OCI-LY1 (cell line): Measurements from ENCODE around the gene PRAMEF10.
"Not testable (repeated sequence)": the region's sequence is repeated elsewhere in the genome, so short reads cannot be mapped to it uniquely, and the experiment has no call there.

Experiments used
- H2AFZ ChIP-seq: fragments of 200-600 bp; sonication (generic), shearing (Covaris generic); 2 replicates; pipeline ENCODE4 v1.6.0; 2014; ENCODE audit warnings: antibody characterized with exemption, mild to moderate bottlenecking, low read length
- H3F3A ChIP-seq: fragments of 200-600 bp; sonication (generic), shearing (Covaris generic); 2 replicates; pipeline ENCODE4 v1.6.0; 2014; ENCODE audit warnings: mild to moderate bottlenecking, antibody characterized with exemption, low read length, moderate library complexity; ENCODE audit not compliant: insufficient read depth
- H3K27ac ChIP-seq: fragments of 200-600 bp; sonication (generic); 2 replicates; pipeline ENCODE4 v1.5.1; 2014; ENCODE audit warnings: low read length, mixed run types, mild to moderate bottlenecking, low read depth; ENCODE audit not compliant: poor library complexity, severe bottlenecking
- H3K27me3 ChIP-seq: fragments of 200-600 bp; sonication (generic); 2 replicates; pipeline ENCODE4 v1.6.0; 2014; ENCODE audit warnings: antibody characterized with exemption, mild to moderate bottlenecking, low read length, moderate library complexity; ENCODE audit not compliant: insufficient read depth
- H3K36me3 ChIP-seq: fragments of 200-600 bp; sonication (generic); 2 replicates; pipeline ENCODE4 v1.6.1; 2014; ENCODE audit warnings: mild to moderate bottlenecking, antibody characterized with exemption, low read length, moderate library complexity, mixed read lengths; ENCODE audit not compliant: insufficient read depth
- H3K4me1 ChIP-seq: fragments of 200-600 bp; sonication (generic); 2 replicates; pipeline ENCODE4 v1.5.1; 2014; ENCODE audit warnings: mild to moderate bottlenecking, low read length, moderate library complexity; ENCODE audit not compliant: insufficient read depth, severe bottlenecking
- H3K4me2 ChIP-seq: fragments of 200-600 bp; sonication (generic), shearing (Covaris generic); 2 replicates; pipeline ENCODE4 v1.6.1; 2014; ENCODE audit warnings: low read length
- H3K4me3 ChIP-seq: fragments of 200-600 bp; sonication (generic); 2 replicates; pipeline ENCODE4 v1.5.1; 2014; ENCODE audit warnings: low read length, low read depth, mild to moderate bottlenecking, mixed read lengths; ENCODE audit not compliant: poor library complexity, severe bottlenecking
- H3K79me2 ChIP-seq: fragments of 200-600 bp; shearing (Covaris generic); 2 replicates; pipeline ENCODE4 v1.6.1; 2016; ENCODE audit warnings: mixed run types, low read length, mixed read lengths; ENCODE audit not compliant: insufficient read depth
- H3K9ac ChIP-seq: fragments of 200-600 bp; sonication (generic), shearing (Covaris generic); 2 replicates; pipeline ENCODE4 v1.6.1; 2014; ENCODE audit warnings: mild to moderate bottlenecking, low read length, mixed read lengths
- H3K9me2 ChIP-seq: fragments of 200-600 bp; sonication (generic), shearing (Covaris generic); 2 replicates; pipeline ENCODE4 v1.6.1; 2014; ENCODE audit warnings: low read depth, mild to moderate bottlenecking, low read length, mixed read lengths
- H3K9me3 ChIP-seq: fragments of 200-600 bp; shearing (Covaris generic); 2 replicates; pipeline ENCODE4 v1.6.1; 2014; ENCODE audit warnings: low read length, mixed read lengths
- H4K20me1 ChIP-seq: fragments of 200-600 bp; sonication (generic), shearing (Covaris generic); 2 replicates; pipeline ENCODE4 v1.6.0; 2016; ENCODE audit warnings: mild to moderate bottlenecking, low read length; ENCODE audit not compliant: insufficient read depth
- CTCF ChIP-seq: fragments of 200-600 bp; sonication (generic), shearing (Covaris generic); IDR thresholded peaks from 2 replicates; pipeline ENCODE4 v1.5.1; 2017; ENCODE audit warnings: mild to moderate bottlenecking, antibody characterized with exemption, low read length, moderate library complexity, mixed read lengths
- EZH2 ChIP-seq: fragments of 200-600 bp; sonication (generic), shearing (Covaris generic); IDR thresholded peaks from 2 replicates; pipeline ENCODE4 v1.8.0; 2017; ENCODE audit warnings: borderline replicate concordance, mixed run types, mild to moderate bottlenecking, antibody characterized with exemption, low read length, moderate library complexity, mixed read lengths

Gene PRAMEF10

DNA sequence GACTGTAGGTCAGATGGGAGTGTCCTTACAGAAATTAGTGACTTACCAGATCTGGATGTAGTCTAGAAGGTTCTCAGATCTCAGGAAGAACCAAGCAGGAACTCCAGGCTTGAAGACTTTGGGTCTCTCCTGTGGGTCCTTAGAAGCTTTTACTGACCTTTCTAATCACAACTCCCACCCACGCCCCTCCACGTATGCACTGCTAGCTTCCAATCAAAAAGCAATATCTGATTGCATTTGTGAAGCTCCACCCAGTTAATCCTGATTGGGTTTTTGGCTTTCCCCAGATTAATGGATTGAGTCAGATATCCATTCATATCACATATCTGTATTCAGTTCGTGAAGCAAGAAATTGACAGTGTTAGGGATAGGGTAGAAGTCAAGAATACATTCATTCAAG, 12.0 kb downstream of the PRAMEF10 start, which contains the start of gene PRAMEF4:
PRAMEF4 (minus strand) TSS at position 101 of the 400 bp plus-strand sequence. CDS start 2,807 bp downstream, outside the sequence.
- not testable (repeated sequence) for H3K27ac ChIP-seq, H3K36me3 ChIP-seq

GRCh38 chr1:12878453-12878852, 19.6 kb downstream of the PRAMEF10 start:
- H3K9me2 ChIP-seq, H4K20me1 ChIP-seq, H2AFZ ChIP-seq, H3K27me3 ChIP-seq, H3F3A ChIP-seq, H3K27ac ChIP-seq, H3K4me1 ChIP-seq, H3K9ac ChIP-seq, H3K4me3 ChIP-seq, H3K9me3 ChIP-seq, H3K79me2 ChIP-seq, H3K4me2 ChIP-seq, H3K36me3 ChIP-seq: not testable (repeated sequence)

More for the DNA sequence above, 12.0 kb downstream of the PRAMEF10 start, which contains the start of gene PRAMEF4:
- not testable (repeated sequence) for H3K4me3 ChIP-seq, H3K9me3 ChIP-seq, H3K79me2 ChIP-seq, H3K9ac ChIP-seq, H3K27me3 ChIP-seq, H2AFZ ChIP-seq, H3F3A ChIP-seq, H3K4me1 ChIP-seq, H4K20me1 ChIP-seq, H3K9me2 ChIP-seq, H3K4me2 ChIP-seq

DNA sequence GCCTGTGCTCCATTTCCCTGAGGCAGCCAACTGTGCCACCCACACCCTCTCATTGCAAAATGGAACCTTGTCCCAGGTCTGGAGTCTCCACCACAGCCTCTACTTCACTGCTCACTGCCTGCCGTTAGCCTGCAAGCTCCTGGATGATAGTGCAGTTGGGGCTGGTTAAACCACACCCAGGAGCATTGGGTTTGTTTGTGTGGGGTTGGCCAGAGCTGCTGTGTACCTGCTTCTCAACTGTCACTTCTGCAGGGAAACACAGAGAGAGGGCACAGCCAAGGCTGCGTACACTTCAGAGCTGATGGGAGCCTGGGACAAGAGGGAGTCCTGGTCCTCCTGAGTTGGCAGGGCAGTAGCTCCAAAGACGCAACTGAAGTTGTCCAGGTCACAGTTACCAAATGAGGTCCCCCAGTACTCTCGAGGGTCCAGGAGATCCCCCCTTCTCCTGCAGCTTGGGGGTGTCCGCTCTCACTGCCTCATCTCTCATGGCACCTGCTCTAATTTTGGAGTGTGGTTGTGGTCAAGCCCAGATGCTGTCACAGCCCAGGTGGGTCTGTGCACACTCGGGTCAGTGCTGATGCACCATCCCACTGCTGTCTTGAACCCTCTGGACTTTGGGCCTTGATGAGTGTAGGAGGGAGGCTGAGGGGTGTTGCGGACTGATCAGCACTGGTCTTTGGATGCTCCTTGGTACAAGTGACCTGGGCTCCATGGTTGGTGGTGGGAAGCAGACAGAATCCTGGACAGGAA, 34.8 kb downstream of the PRAMEF10 start:
- not testable (repeated sequence) for H3K4me3 ChIP-seq, H3K36me3 ChIP-seq, H3K4me1 ChIP-seq, H3K79me2 ChIP-seq, H3K9me2 ChIP-seq, H3K27me3 ChIP-seq, H3F3A ChIP-seq, H3K9ac ChIP-seq, H3K27ac ChIP-seq, H3K9me3 ChIP-seq, H4K20me1 ChIP-seq, H2AFZ ChIP-seq, H3K4me2 ChIP-seq

- not testable (repeated sequence) for H3F3A ChIP-seq, H3K27ac ChIP-seq, H3K4me1 ChIP-seq, H3K27me3 ChIP-seq, H3K9me3 ChIP-seq, H3K36me3 ChIP-seq, H2AFZ ChIP-seq, H3K79me2 ChIP-seq, H4K20me1 ChIP-seq, H3K4me2 ChIP-seq, H3K9me2 ChIP-seq, H3K4me3 ChIP-seq, H3K9ac ChIP-seq
Observed at GRCh38 chr1:12856786-12857185, 41.3 kb downstream of the PRAMEF10 start, which contains the start of gene PRAMEF2. PRAMEF2 (plus strand) TSS chr1:12857086; CDS start chr1:12859010, 1,924 bp downstream.

GRCh38 chr1:12851779-12852178, 46.3 kb downstream of the PRAMEF10 start:
- H3K9ac ChIP-seq = no peak overlapping the region
- no peaks in the 10 kb centered on the region for H3K9me3 ChIP-seq
- no peaks in the 10 kb centered on the region for H4K20me1 ChIP-seq
- no peaks in the 10 kb centered on the region for H3K79me2 ChIP-seq
- no peak overlapping the region for H3K27ac ChIP-seq
- H3K4me3 ChIP-seq = no peak overlapping the region
- TF ChIP-seq EZH2 (no peak), CTCF (no peak)
- H2AFZ ChIP-seq = no peak overlapping the region
- H3F3A ChIP-seq = no peaks in the 10 kb centered on the region
- no peaks in the 10 kb centered on the region for H3K4me1 ChIP-seq
- H3K4me2 ChIP-seq = no peak overlapping the region
- H3K9me2 ChIP-seq = no peaks in the 10 kb centered on the region
- no peaks in the 10 kb centered on the region for H3K27me3 ChIP-seq
- H3K36me3 ChIP-seq = no peaks in the 10 kb centered on the region

DNA sequence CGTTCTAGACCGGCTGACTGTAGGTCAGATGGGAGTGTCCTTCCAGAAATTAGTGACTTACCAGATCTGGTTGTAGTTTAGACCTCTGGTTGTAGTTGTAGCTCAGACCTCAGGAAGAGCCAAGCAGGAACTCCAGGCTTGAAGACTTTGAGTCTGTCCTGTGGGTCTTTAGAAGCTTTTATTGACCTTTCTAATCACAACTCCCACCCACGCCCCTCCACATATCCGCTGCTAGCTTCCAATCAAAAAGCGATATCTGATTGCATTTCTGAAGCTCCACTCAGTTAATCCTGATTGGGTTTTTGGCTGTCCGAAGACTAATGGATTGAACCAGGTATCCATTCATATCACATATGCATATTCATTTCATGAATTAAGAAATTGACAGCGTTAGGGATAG, 49.5 kb downstream of the PRAMEF10 start, which contains the start of gene HNRNPCL1:
HNRNPCL1 (minus strand) TSS at position 101 of the 400 bp plus-strand sequence. CDS start 431 bp downstream, outside the sequence.
- H3K27me3 ChIP-seq, H3K9me2 ChIP-seq, H3K79me2 ChIP-seq, H3K4me2 ChIP-seq, H3K4me1 ChIP-seq, H2AFZ ChIP-seq, H3K9me3 ChIP-seq, H3K9ac ChIP-seq, H3F3A ChIP-seq, H3K36me3 ChIP-seq, H4K20me1 ChIP-seq, H3K4me3 ChIP-seq, H3K27ac ChIP-seq: not testable (repeated sequence)
